Measurements from ENCODE around the gene PGC.

PGC gene

DNA sequence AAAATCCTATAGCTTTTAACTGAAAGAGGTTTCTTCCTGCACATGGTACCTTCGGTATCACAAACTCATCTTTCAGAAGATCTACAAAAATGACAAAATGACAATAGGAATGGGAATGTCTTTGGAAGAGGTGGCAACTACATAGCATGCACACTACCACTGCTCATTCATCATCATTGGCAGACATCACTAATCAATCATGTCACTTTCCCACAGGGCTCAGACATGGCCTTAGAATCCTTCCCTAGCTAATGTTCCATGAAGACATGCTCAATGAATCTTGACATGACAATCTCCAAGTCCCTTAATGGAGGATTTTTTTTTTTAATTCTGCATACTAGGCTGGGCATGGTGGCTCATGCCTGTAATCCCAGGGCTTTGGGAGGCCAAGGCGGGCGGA lies 3.2 kb upstream of the PGC start:
- CTCF ChIA-PET = interaction anchor here (1.4 to 3.0 kb wide), 4 partner anchors 10 to 294 kb away, joined by 4 to 11 read pairs (median 4); no protein-coding TSS in a partner anchor
- no peak for DNase-seq (ENCODE audit: extremely low spot score)
- TF ChIP-seq, protein P1, sequence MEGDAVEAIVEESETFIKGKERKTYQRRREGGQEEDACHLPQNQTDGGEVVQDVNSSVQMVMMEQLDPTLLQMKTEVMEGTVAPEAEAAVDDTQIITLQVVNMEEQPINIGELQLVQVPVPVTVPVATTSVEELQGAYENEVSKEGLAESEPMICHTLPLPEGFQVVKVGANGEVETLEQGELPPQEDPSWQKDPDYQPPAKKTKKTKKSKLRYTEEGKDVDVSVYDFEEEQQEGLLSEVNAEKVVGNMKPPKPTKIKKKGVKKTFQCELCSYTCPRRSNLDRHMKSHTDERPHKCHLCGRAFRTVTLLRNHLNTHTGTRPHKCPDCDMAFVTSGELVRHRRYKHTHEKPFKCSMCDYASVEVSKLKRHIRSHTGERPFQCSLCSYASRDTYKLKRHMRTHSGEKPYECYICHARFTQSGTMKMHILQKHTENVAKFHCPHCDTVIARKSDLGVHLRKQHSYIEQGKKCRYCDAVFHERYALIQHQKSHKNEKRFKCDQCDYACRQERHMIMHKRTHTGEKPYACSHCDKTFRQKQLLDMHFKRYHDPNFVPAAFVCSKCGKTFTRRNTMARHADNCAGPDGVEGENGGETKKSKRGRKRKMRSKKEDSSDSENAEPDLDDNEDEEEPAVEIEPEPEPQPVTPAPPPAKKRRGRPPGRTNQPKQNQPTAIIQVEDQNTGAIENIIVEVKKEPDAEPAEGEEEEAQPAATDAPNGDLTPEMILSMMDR (IDR thresholded peaks at IDR 0.05; ENCODE audit: control extremely low read depth, extremely low read depth, low read depth, missing control alignments) = no peak
- POLR2A ChIA-PET = no interaction called here

DNA sequence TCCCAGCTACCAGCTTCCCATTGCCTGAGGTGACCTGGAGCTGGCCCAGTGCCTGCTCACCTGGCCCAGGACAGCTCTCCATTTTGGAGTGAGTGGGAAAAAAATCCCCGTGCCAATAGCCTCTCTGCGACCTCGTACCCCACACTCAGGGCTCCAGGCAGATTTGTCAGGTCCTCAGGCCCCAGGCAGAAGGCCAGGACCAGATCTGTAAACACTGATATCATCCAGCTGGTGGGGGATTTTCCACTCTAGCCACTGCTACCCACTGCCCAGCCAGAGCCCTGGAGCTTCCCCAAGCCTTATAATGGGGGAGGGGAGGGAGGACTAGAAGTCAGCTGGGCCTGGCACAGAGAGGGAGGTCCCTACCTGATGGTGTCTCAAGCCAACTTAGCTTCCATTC lies 1.3 kb upstream of the PGC start:
- POLR2A ChIA-PET = interaction anchor here (0.6 kb wide), 1 partner anchor 26 kb away, joined by 3 read pairs; no protein-coding TSS in a partner anchor

DNA sequence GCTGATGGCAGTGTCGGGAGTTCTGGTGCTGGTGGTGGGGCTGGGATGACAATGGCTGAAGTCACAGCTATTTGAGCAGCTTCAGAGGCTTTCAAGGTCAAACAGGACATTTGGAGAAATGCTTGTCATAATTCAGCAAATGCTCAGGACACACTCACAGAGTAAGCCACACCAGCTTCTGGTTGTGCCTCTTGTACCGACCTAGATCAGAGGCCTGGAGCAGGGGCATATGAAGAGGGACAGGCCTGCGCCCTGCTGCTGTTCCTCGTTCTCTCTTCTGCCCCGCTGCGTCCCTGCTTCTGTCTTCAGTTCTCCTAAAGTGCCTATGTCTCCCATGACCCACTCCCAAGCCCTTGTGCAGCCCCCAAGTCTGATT lies 893 bp upstream of the PGC start:
- ChIA-PET POLR2A (interaction anchor here (0.6 kb wide), 1 partner anchor 25 kb away, joined by 3 read pairs; no protein-coding TSS in a partner anchor), CTCF (interaction anchor here (0.8 to 3.0 kb wide), 4 partner anchors 8 to 38 kb away, joined by 3 to 11 read pairs (median 4); no protein-coding TSS in a partner anchor)
- TF ChIP-seq, protein P1 (IDR thresholded peaks at IDR 0.05; ENCODE audit: control extremely low read depth, extremely low read depth, low read depth, missing control alignments) = no peak
- no peak for DNase-seq (ENCODE audit: extremely low spot score)

More for the DNA sequence above, 1.3 kb upstream of the PGC start:
- TF ChIP-seq, protein P1 (IDR thresholded peaks at IDR 0.05; ENCODE audit: control extremely low read depth, extremely low read depth, low read depth, missing control alignments) = no peak
- CTCF ChIA-PET = interaction anchor here (0.8 to 3.0 kb wide), 5 partner anchors 8 to 38 kb away, joined by 3 to 11 read pairs (median 4); no protein-coding TSS in a partner anchor
- DNase-seq (ENCODE audit: extremely low spot score) = no peak

DNA sequence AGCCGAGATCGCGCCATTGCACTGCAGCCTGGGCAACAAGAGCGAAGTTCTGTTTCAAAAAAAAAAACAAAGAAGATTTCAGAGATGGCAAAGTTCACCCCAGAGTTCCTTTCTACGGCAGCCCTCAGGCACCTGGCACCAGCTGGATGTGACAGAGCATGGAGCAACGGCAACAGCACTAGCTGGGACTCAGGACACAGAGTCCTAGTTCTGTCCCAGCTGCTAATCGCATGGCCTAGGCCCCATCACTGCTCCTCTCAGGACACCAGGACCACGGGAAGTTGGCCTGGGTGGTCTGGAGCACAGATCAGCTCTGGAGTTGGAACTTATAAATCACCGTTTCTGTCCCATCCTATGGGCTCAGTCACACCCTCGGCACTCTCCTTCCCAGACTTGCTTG lies 1.1 kb downstream of the PGC start:
- DNase-seq (ENCODE audit: extremely low spot score) = no peak
- ChIA-PET POLR2A (interaction anchor here (0.6 kb wide), 1 partner anchor 98 kb away, joined by 3 read pairs; no protein-coding TSS in a partner anchor), CTCF (interaction anchor here (1.0 to 1.7 kb wide), 4 partner anchors 10 to 41 kb away, joined by 3 to 6 read pairs (median 4); partner anchors contain the start of gene TOMM6)
- TF ChIP-seq, protein P1 (IDR thresholded peaks at IDR 0.05; ENCODE audit: control extremely low read depth, extremely low read depth, low read depth, missing control alignments) = no peak

DNA sequence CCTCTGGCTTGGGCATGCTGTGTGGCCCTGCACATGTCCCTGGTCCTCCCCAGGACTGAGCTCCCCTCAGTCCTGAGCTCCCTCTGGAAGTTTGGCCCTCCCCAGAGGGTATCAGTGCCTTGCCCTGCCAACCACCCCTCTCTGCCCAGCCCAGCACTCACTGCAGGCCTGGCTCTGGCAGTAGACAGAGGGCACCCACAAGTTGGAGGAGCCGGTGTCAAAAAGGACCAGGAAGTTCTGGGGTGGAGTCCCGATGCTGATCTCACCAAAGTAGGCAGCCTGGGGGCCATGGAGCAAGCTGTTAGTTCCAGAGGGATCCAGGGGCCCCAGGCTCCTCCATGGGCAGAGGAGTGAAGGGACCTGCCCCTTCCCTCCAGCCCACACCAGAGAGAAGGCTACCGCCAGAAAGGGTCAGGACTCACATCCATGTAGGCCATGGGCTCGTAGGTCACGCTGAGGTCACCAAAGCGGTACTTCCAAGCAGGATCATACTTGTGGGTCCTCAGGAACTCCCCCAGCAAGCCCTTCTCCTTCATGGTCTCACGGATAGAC lies 2.9 kb downstream of the PGC start:
- ChIA-PET CTCF (no interaction called here), POLR2A (no interaction called here)
- no peak for DNase-seq (ENCODE audit: extremely low spot score)
- TF ChIP-seq, protein P1 (IDR thresholded peaks at IDR 0.05; ENCODE audit: control extremely low read depth, extremely low read depth, low read depth, missing control alignments) = no peak

DNA sequence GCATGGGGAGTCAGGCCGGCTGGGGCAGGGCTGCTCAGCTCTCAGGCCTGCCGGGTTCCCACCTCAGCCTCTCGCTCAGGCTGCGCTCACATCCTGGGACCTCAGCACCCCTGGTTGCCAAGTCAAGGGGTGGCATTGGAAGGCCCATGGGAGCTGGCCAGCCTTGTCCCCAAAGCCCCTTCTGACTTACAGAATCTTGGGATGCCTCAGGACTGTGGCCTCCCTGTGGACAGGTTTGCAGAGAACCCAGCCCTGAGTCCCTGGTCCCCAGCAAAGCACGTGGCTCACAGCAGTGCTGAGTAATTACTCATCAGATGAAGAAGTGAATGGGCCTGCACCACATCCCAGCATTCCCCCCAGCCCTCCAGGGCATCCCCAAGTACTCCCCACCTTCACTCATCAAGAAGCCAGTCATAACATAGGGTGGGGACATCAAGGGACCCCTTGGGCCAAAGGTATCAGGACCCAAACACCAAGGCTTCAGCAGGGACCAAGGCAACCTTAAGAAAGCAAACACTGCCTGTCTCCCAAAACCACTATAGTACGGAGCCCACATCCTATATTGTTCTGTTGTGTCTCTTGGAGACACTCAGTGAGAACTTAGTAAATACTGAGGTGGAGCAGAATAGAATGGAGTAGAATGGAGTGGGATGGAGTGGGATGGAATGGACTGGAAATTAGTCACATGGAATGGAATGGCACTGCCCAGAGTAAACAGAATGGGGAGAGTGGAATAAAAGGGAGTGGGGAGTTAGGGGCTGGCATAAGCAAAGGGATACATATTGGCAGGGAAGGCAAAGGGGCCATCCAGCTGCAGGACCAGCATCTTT lies 3.6 kb downstream of the PGC start:
- no peak for DNase-seq (ENCODE audit: extremely low spot score)
- TF ChIP-seq, protein P1 (IDR thresholded peaks at IDR 0.05; ENCODE audit: control extremely low read depth, extremely low read depth, low read depth, missing control alignments) = no peak
- ChIA-PET CTCF (interaction anchor here (1.3 kb wide), 1 partner anchor 16 kb away, joined by 3 read pairs; no protein-coding TSS in a partner anchor), POLR2A (no interaction called here)
